Keratinocyte (primary cell): ENCODE measurements around the gene PTPRB. TPM values are rescaled to one million over a fixed set of nuclear protein-coding genes. Genes with fewer than 3 reads are reported as not detected.

Experiments
- DNase-seq: peaks from one replicate; pipeline ENCODE4 v3.0.0-alpha.2; 2011; ENCODE audit warnings: low read depth, missing footprints, low spot score
- FAIRE-seq: peaks from 2 replicates; lab custom pipeline; 2011; peaks lifted over from hg19 to GRCh38; lab: Jason Lieb, UNC
- H2AFZ ChIP-seq: 2 replicates; pipeline ENCODE4 v1.6.0; 2012; ENCODE audit warnings: low read length, control low read depth, inconsistent platforms; ENCODE audit not compliant: control insufficient read depth
- H3K27ac ChIP-seq: 2 replicates; pipeline ENCODE4 v1.5.1; 2011; ENCODE audit warnings: low read length; ENCODE audit not compliant: control insufficient read depth, insufficient read depth
- H3K27me3 ChIP-seq: 3 replicates; pipeline ENCODE4 v1.6.0; 2011; ENCODE audit warnings: low read length; ENCODE audit not compliant: control insufficient read depth, insufficient read depth; ENCODE audit errors: extremely low read depth
- H3K36me3 ChIP-seq, 2 experiments: 2 replicates in 1 of 2; 3 replicates in 1 of 2; pipeline ENCODE4 v1.5.1; 2011; ENCODE audit warnings: low read length in 2 of 2, mild to moderate bottlenecking in 1 of 2; ENCODE audit not compliant: control insufficient read depth in 2 of 2, insufficient read depth in 2 of 2; ENCODE audit errors: extremely low read depth in 1 of 2
- H3K4me1 ChIP-seq: 3 replicates; pipeline ENCODE4 v1.5.1; 2011; ENCODE audit warnings: low read length; ENCODE audit not compliant: control insufficient read depth, insufficient read depth; ENCODE audit errors: extremely low read depth
- H3K4me2 ChIP-seq: 3 replicates; pipeline ENCODE4 v1.6.0; 2011; ENCODE audit warnings: low read depth, low read length; ENCODE audit not compliant: control insufficient read depth, insufficient read depth; ENCODE audit errors: extremely low read depth
- H3K4me3 ChIP-seq, 3 experiments: fragments of 200-600 bp in 1 of 3; sonication (generic) in 1 of 3; 2 replicates in 2 of 3; 3 replicates in 1 of 3; pipeline ENCODE4 v1.5.1; 2011 to 2016; ENCODE audit warnings: low read length in 3 of 3, mild to moderate bottlenecking in 3 of 3, control low read depth in 2 of 3, inconsistent platforms in 1 of 3, low read depth in 1 of 3, mixed read lengths in 1 of 3, mixed run types in 1 of 3, moderate library complexity in 1 of 3; ENCODE audit not compliant: control insufficient read depth in 2 of 3, insufficient read depth in 2 of 3; ENCODE audit errors: extremely low read depth in 1 of 3
- H3K79me2 ChIP-seq: 2 replicates; pipeline ENCODE4 v1.6.0; 2012; ENCODE audit warnings: low read length; ENCODE audit not compliant: control insufficient read depth, insufficient read depth
- H3K9ac ChIP-seq: 3 replicates; pipeline ENCODE4 v1.6.0; 2011; ENCODE audit warnings: low read length; ENCODE audit not compliant: control insufficient read depth, insufficient read depth; ENCODE audit errors: extremely low read depth
- H3K9me1 ChIP-seq: 3 replicates; pipeline ENCODE4 v1.6.0; 2011; ENCODE audit warnings: low read length; ENCODE audit not compliant: control insufficient read depth, insufficient read depth; ENCODE audit errors: extremely low read depth
- H3K9me3 ChIP-seq: 2 replicates; pipeline ENCODE4 v1.5.1; 2012; ENCODE audit warnings: low read depth, low read length; ENCODE audit not compliant: control insufficient read depth
- H4K20me1 ChIP-seq: 3 replicates; pipeline ENCODE4 v1.6.0; 2011; ENCODE audit warnings: low read length; ENCODE audit not compliant: control insufficient read depth, insufficient read depth; ENCODE audit errors: extremely low read depth
- CTCF ChIP-seq, 3 experiments: IDR thresholded peaks in 1 of 3; conservative IDR thresholded peaks in 1 of 3; optimal IDR thresholded peaks in 1 of 3; 2 replicates in 2 of 3; 3 replicates in 1 of 3; pipeline versions ENCODE3 to v1.5.1; 2011; ENCODE audit warnings: low read length in 3 of 3, mild to moderate bottlenecking in 3 of 3, moderate library complexity in 2 of 3, control low read depth in 1 of 3, inconsistent platforms in 1 of 3; ENCODE audit not compliant: insufficient read depth in 2 of 3; ENCODE audit errors: extremely low read depth in 1 of 3
- EZH2 ChIP-seq: IDR thresholded peaks from one replicate; pipeline ENCODE4 v1.6.1; 2012; ENCODE audit warnings: inconsistent platforms, mild to moderate bottlenecking, low read length, moderate library complexity
- dilution Hi-C: fragments of 300-500 bp; cut with MboI; formaldehyde crosslinking; loops from one replicate; pipeline ENCODE4 v1.7.0; 2020; ENCODE audit warnings: low sequenced_read_pairs; ENCODE audit not compliant: extremely low pct_ligation_motif_present
- polyA plus RNA-seq, 5 experiments: library from polyadenylated mRNA; depleted of rRNA in 3 of 5; stranded (reverse) in 3 of 5; stranded (forward) in 1 of 5; unstranded in 1 of 5; fragments of >200 nt; gene quantifications; 1 replicate in 1 of 5; 2 replicates in 3 of 5; 3 replicates in 1 of 5; pipeline versions ENCODE4 v1.2.1 to v1.2.3, GENCODE V29; 2011 to 2012; ENCODE audit warnings: missing spikeins in 2 of 5, low read depth in 1 of 5, low replicate concordance in 1 of 5

PTPRB gene
- polyA plus RNA-seq, 1 donor (not counting 4 experiments of a cell fraction or from before 2014, with no cell fraction given): 0.46 TPM

GRCh38 chr12:70571705-70572268, 65.4 kb downstream of the PTPRB start:
- Histone ChIP-seq H3K79me2 (no peaks in the 10 kb centered on the region), H4K20me1 (no peaks in the 10 kb centered on the region), H3K4me2 (no peak overlapping the region), H3K27ac (no peak overlapping the region), H3K27me3 (no peaks in the 10 kb centered on the region), H3K36me3 (no peaks in the 10 kb centered on the region), H3K4me3 (no peak overlapping the region), H3K9ac (no peak overlapping the region), H3K9me1 (no peaks in the 10 kb centered on the region), H3K9me3 (no peaks in the 10 kb centered on the region), H2AFZ (no peak overlapping the region), H3K4me1 (no peaks in the 10 kb centered on the region)
- FAIRE-seq: no peak
- no peak for TF ChIP-seq CTCF (optimal IDR thresholded peaks at IDR 0.05 in 1 of 3, IDR thresholded peaks at IDR 0.05 in 1 of 3, conservative IDR thresholded peaks at IDR 0.05 in 1 of 3; ENCODE audit: extremely low read depth in 1 of 3, insufficient read depth in 2 of 3, low read length in 3 of 3)
- TF ChIP-seq EZH2: no peak
- DNase-seq: no peak
- dilution Hi-C loops: no loop called here

- Histone ChIP-seq H2AFZ (no peak overlapping the region), H3K4me1 (no peaks in the 10 kb centered on the region), H3K36me3 (no peaks in the 10 kb centered on the region), H3K9me3 (no peaks in the 10 kb centered on the region), H3K79me2 (no peaks in the 10 kb centered on the region), H3K9me1 (no peaks in the 10 kb centered on the region), H3K4me2 (no peak overlapping the region), H3K27me3 (no peaks in the 10 kb centered on the region), H3K4me3 (no peak overlapping the region), H3K27ac (no peak overlapping the region), H3K9ac (no peak overlapping the region), H4K20me1 (no peaks in the 10 kb centered on the region)
- TF ChIP-seq CTCF (optimal IDR thresholded peaks at IDR 0.05 in 1 of 3, IDR thresholded peaks at IDR 0.05 in 1 of 3, conservative IDR thresholded peaks at IDR 0.05 in 1 of 3; ENCODE audit: extremely low read depth in 1 of 3, insufficient read depth in 2 of 3, low read length in 3 of 3) (no peak), EZH2 (no peak)
- no peak for DNase-seq
- FAIRE-seq: no peak
- dilution Hi-C loops: no loop called here
These were observed 66.2 kb downstream of the PTPRB start for GRCh38 chr12:70571029-70571428.
